K562 (cell line): ENCODE measurements around the gene CFD. TPM values are rescaled to one million over a fixed set of nuclear protein-coding genes. Genes with fewer than 3 reads are reported as not detected.
A peak's percentile ranks its signal among the peaks of the same experiment; 100 is the strongest.

ENCODE experiments used
- ADNP ChIP-seq: fragments of 200-800 bp; sonication (Bioruptor generic); IDR thresholded peaks from 2 replicates; pipeline ENCODE4 v1.6.1; 2016; ENCODE audit warnings: missing genetic modification characterization, missing compliant biosample characterization
- ARHGAP35 ChIP-seq: fragments of 450-650 bp; IDR thresholded peaks from 2 replicates; pipeline ENCODE4 v1.6.1; 2018; ENCODE audit not compliant: partially characterized antibody
- EP400 ChIP-seq: fragments of 450-650 bp; IDR thresholded peaks from 2 replicates; pipeline ENCODE4 v1.6.1; 2017; ENCODE audit warnings: antibody characterized with exemption, mild to moderate bottlenecking, moderate library complexity
- HNRNPL ChIP-seq: fragments of 200-400 bp; formaldehyde crosslinking; IDR thresholded peaks from 2 replicates; pipeline ENCODE4 v1.6.1; 2017; ENCODE audit warnings: low read depth, mild to moderate bottlenecking, low read length
- IRF2 ChIP-seq: sonication (generic); formaldehyde crosslinking; IDR thresholded peaks from 2 replicates; pipeline ENCODE4 v1.8.1; 2022; ENCODE audit warnings: mild to moderate bottlenecking, missing genetic modification reagents
- KLF1 ChIP-seq: fragments of 450-650 bp; IDR thresholded peaks from 2 replicates; pipeline ENCODE4 v1.6.1; 2016; ENCODE audit warnings: missing genetic modification characterization, missing compliant biosample characterization
- NFRKB ChIP-seq: fragments of 450-650 bp; IDR thresholded peaks from 2 replicates; pipeline ENCODE4 v1.6.1; 2016; ENCODE audit warnings: low read depth
- POLR2A ChIP-seq: fragments of 450-650 bp; conservative IDR thresholded peaks from 2 replicates; pipeline ENCODE4 v1.6.1; 2016
- POLR2AphosphoS2 ChIP-seq: IDR thresholded peaks from 2 replicates; pipeline ENCODE4 v1.6.1; 2012; ENCODE audit warnings: low read length, improper control_type of control experiment
- POLR2B ChIP-seq: fragments of 450-650 bp; IDR thresholded peaks from 2 replicates; pipeline ENCODE4 v1.6.1; 2018; ENCODE audit warnings: low read depth; ENCODE audit not compliant: partially characterized antibody
- POLR2G ChIP-seq: fragments of 200-400 bp; formaldehyde crosslinking; IDR thresholded peaks from 2 replicates; pipeline ENCODE4 v1.6.1; 2017; ENCODE audit warnings: low read depth, mild to moderate bottlenecking, antibody characterized with exemption, low read length, moderate library complexity
- RBFOX2 ChIP-seq: fragments of 200-400 bp; formaldehyde crosslinking; IDR thresholded peaks from 2 replicates; pipeline ENCODE4 v1.6.1; 2017; ENCODE audit warnings: low read depth, mild to moderate bottlenecking, low read length, moderate library complexity
- RBM22 ChIP-seq: fragments of 200-400 bp; formaldehyde crosslinking; IDR thresholded peaks from 2 replicates; pipeline ENCODE4 v1.6.1; 2018; ENCODE audit warnings: low read length, low read depth; ENCODE audit not compliant: poor library complexity, severe bottlenecking
- TAF7 ChIP-seq: fragments of 450-650 bp; IDR thresholded peaks from 2 replicates; pipeline ENCODE4 v1.6.1; 2016; ENCODE audit warnings: missing genetic modification characterization, missing compliant biosample characterization
- VEZF1 ChIP-seq: fragments of 200-800 bp; sonication (Bioruptor generic); IDR thresholded peaks from 2 replicates; pipeline ENCODE4 v1.6.1; 2017; ENCODE audit warnings: missing genetic modification characterization, missing compliant biosample characterization
- ZBTB43 ChIP-seq: sonication (generic); formaldehyde crosslinking; IDR thresholded peaks from 2 replicates; pipeline ENCODE4 v1.8.0; 2023; ENCODE audit warnings: mild to moderate bottlenecking, missing genetic modification reagents
- ZNF324 ChIP-seq: fragments of 250-450 bp; sonication (Bioruptor Pico); IDR thresholded peaks from 2 replicates; pipeline ENCODE4 v1.4.0; 2020; ENCODE audit warnings: mild to moderate bottlenecking
- ZNF384 ChIP-seq: IDR thresholded peaks from 2 replicates; pipeline ENCODE4 v1.6.1; 2012; ENCODE audit warnings: low read depth, low read length, improper control_type of control experiment
- ZNF398 ChIP-seq: fragments of 250-450 bp; sonication (Bioruptor Pico); IDR thresholded peaks from 2 replicates; pipeline ENCODE4 v1.8.0; 2021; ENCODE audit warnings: moderate library complexity, mild to moderate bottlenecking, inconsistent platforms
- polyA plus RNA-seq, 8 experiments: library from polyadenylated mRNA; depleted of rRNA in 4 of 8; stranded (reverse) in 5 of 8; unstranded in 3 of 8; fragments of >200 nt; fragmentation: Nextera tagmentation in 2 of 8; fragmentation: Illumina TruSeq in 1 of 8; extraction: Ambion mirVana in 2 of 8; extraction: Trizol in 1 of 8; gene quantifications; 2 replicates each; pipeline versions ENCODE4 v1.2.1 to v1.2.3, GENCODE V29; 2011 to 2014; ENCODE audit warnings: inconsistent platforms in 1 of 8, missing spikeins in 1 of 8
- total RNA-seq, 7 experiments: library from RNA; depleted of rRNA in 6 of 7; stranded (reverse); fragments of >200 nt in 6 of 7; fragmentation: Illumina TruSeq in 2 of 7; extraction: Trizol in 2 of 7; gene quantifications; 2 replicates each; pipeline versions ENCODE4 v1.2.1 to v1.2.3, GENCODE V29; 2011 to 2021; ENCODE audit warnings: low replicate concordance in 1 of 7

CFD gene
- total and polyA plus RNA-seq, 9 of the 15 experiments (the other 6 are each of a cell fraction or from before 2014, with no cell fraction given), result 0.52 to 59.4 (median 7.6) TPM

GRCh38 chr19:814152-815078 is 45.0 kb upstream of the CFD start (continued):
- TF ChIP-seq POLR2AphosphoS2, result peak; percentile 44
- TF ChIP-seq ADNP (tag), result no peak
- TF ChIP-seq VEZF1 (CRISPR knock-in tag), result no peak
- peak; percentile 43 for TF ChIP-seq RBFOX2
- no peak for TF ChIP-seq ARHGAP35
- no peak for TF ChIP-seq ZNF384
- peak; percentile 41; the same call in 1 of the 2 replicates for TF ChIP-seq HNRNPL
- TF ChIP-seq POLR2A, result 0 out of 2 replicates have a peak, but pooled peaks have one; percentile 33
- TF ChIP-seq TAF7 (tag), result no peak
- no peak for TF ChIP-seq ZNF324
- TF ChIP-seq NFRKB, result no peak
- no peak for TF ChIP-seq KLF1
- TF ChIP-seq POLR2G, result peak; percentile 70
- no peak for TF ChIP-seq ZNF398
- TF ChIP-seq POLR2B, result peak; percentile 10
- TF ChIP-seq ZBTB43 (CRISPR knock-in tag), result no peak
- TF ChIP-seq RBM22, result peak; percentile 91
- no peak for TF ChIP-seq EP400
- TF ChIP-seq IRF2 (CRISPR knock-in tag), result no peak
